Posterior cingulate gyrus (tissue), 11 donors: Measurements from ENCODE around the gene BRD1.
A peak's percentile ranks its signal among the peaks of the same experiment; 100 is the strongest.
"Not testable (repeated sequence)": the region's sequence is repeated elsewhere in the genome, so short reads cannot be mapped to it uniquely, and the experiment has no call there.

Source experiments
- DNase-seq, 10 donors: peaks; one replicate each; pipeline versions ENCODE4 v3.0.0 to v3.0.0-alpha.2; 2020 to 2021; ENCODE audit warnings: mixed read lengths in 3 of 10
- intact Hi-C: fragments of 100-400 bp; cut with DNase I; formaldehyde crosslinking; loops from one replicate; pipeline ENCODE4 v1.15.1; 2023

BRD1 gene

GRCh38 chr22:49774499-49775151, 53.0 kb downstream of the BRD1 start:
- DNase-seq = peak in 1 of 10 donors; percentile 58
- intact Hi-C loops = no loop called here

GRCh38 chr22:49774046-49774445, 53.6 kb downstream of the BRD1 start:
- peak in 1 of 10 donors; percentile 60 for DNase-seq
- intact Hi-C loops = no loop called here

GRCh38 chr22:49773531-49773930, 54.1 kb downstream of the BRD1 start:
- peak in 1 of 10 donors; percentile 70 for DNase-seq
- intact Hi-C loops = no loop called here

- DNase-seq = peak in 1 of 10 donors; percentile 29
- intact Hi-C loops = no loop called here
Measured at GRCh38 chr22:49772692-49773091, 55.0 kb downstream of the BRD1 start.

- intact Hi-C loops = no loop called here
- DNase-seq = peak in 4 of 10 donors; percentile 21 to 80 (median 61)
Measured at GRCh38 chr22:49771266-49772065, 56.2 kb downstream of the BRD1 start.

GRCh38 chr22:49770547-49771265, 57.0 kb downstream of the BRD1 start:
- DNase-seq = peak in 4 of 10 donors; percentile 9 to 75 (median 63)
- intact Hi-C loops = no loop called here

GRCh38 chr22:49769691-49770546, 57.8 kb downstream of the BRD1 start:
- DNase-seq = peak in 3 of 10 donors; percentile 16 to 69 (median 39)
- intact Hi-C loops = no loop called here

- intact Hi-C loops = no loop called here
- DNase-seq = peak in 8 of 10 donors; percentile 31 to 90 (median 50)
Measured at GRCh38 chr22:49768951-49769690, 58.6 kb downstream of the BRD1 start.

GRCh38 chr22:49768077-49768910, 59.4 kb downstream of the BRD1 start:
- peak in 5 of 10 donors; percentile 5 to 69 (median 57) for DNase-seq
- intact Hi-C loops = no loop called here

GRCh38 chr22:49767355-49768062, 60.2 kb downstream of the BRD1 start:
- peak in 4 of 10 donors; percentile 9 to 59 (median 21) for DNase-seq
- intact Hi-C loops = no loop called here

- intact Hi-C loops = no loop called here
- DNase-seq = peak in 4 of 10 donors; percentile 4 to 81 (median 46)
Measured at GRCh38 chr22:49765951-49766350, 61.7 kb downstream of the BRD1 start.

- intact Hi-C loops = no loop called here
- peak in 3 of 10 donors; percentile 6 to 65 (median 23) for DNase-seq
Measured at GRCh38 chr22:49765091-49765771, 62.4 kb downstream of the BRD1 start.

- intact Hi-C loops = no loop called here
- DNase-seq = peak in 3 of 10 donors; percentile 8 to 82 (median 34)
Measured at GRCh38 chr22:49764127-49764581, 63.5 kb downstream of the BRD1 start.

- peak in 2 of 10 donors; percentile 4 to 59 for DNase-seq
- intact Hi-C loops = no loop called here
Measured at GRCh38 chr22:49763696-49764095, 64.0 kb downstream of the BRD1 start.

- peak in 1 of 10 donors; percentile 62 for DNase-seq
- intact Hi-C loops = no loop called here
Measured at GRCh38 chr22:49763138-49763537, 64.5 kb downstream of the BRD1 start.

- DNase-seq = peak in 1 of 10 donors; percentile 45
- intact Hi-C loops = not testable (repeated sequence)
Measured at GRCh38 chr22:49762571-49762970, 65.1 kb downstream of the BRD1 start.

GRCh38 chr22:49761836-49762235, 65.8 kb downstream of the BRD1 start:
- intact Hi-C loops = no loop called here
- no peak for DNase-seq
